Non-pigmented ciliary epithelial cell (primary cell): ENCODE data around the gene SLC9A6.
"Not testable (repeated sequence)": the region's sequence is repeated elsewhere in the genome, so short reads cannot be mapped to it uniquely, and the experiment has no call there.

ENCODE experiments used
- DNase-seq: peaks from one replicate; pipeline ENCODE4 v3.0.0-alpha.2; 2010; ENCODE audit warnings: low read depth

The SLC9A6 gene

DNA sequence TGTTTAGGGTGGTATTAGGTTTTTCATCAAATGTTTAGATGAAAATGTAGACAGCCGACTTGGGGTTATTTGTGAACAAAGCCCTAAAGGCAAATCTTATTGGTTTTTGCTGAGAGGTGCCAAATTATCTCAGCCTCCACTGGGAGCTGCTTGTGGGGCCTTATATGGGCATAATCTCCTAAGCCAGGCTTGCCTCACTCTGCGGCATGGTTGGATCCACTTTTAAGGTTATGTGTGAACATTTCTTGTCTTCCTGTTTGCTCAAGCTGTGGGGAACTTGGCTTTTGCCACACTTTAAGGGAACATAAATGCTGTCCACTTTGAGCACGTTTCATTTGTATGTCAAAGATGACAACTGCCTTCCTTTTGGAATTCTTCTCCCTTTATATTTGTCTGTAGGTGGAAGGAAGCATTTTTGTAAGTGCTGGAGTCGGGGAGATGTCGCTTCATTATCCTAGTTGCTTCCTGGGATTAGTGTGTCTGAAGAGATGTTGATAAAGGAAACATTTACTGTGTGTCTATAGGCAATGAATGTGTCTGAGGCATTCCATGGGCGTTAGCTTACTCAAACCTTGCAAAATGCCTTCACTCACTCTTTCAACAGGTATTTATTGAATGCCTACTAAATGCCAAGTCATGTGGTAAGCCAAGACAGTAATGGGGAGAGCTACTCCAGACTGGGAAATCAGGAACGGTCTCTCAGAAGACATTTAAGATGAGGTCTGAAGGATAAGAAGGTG is 78.3 kb downstream of the SLC9A6 start:
- no peak for DNase-seq

DNA sequence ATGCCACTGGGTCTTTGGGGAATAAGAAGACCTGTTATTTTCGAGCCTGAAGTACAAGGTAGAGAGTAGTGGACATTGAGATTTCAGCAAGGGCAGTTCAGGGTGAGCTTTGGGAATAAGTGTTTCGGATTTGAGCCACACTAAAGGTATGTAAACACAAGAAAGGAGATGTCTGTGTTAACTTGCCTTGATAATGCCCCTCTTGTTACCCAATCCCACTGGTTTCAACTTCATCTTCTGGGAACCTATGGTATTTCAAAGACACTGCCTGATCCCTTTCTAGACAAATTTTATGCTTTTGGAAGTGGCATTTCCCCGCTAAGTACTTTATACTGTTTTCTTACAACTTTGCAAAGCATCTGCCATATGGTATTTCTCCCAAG is 79.4 kb downstream of the SLC9A6 start:
- DNase-seq, result no peak

DNA sequence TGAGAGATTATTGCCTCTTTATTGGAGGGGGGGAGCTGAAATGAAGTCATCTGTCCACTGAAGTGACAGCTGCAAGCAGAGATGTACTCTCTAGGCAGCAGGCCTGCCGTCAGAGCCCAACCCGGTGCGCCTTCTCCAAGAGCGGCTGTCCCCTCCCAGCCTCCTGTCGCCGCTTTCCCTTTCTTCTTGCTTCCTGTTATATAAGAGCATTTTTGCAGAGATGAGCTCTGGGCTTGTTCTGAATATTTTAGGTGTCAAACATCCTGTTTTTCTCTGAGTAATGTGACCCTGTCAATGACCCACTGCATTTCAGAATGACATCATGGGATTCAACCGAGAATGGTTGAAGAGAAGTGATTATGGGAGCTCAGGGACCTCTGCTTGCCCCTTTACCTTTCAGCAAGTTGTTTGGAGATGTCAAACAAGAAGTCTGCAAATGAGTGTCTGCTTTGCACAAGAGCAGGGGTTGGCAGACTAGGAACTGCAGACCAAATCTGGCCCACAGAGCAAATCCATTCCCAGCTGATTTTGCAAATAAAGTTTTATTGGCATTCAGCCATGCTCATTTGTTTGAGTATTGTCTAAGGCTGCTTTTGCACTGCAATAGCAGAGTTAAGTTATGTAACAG is 79.9 kb downstream of the SLC9A6 start:
- DNase-seq, result no peak

DNA sequence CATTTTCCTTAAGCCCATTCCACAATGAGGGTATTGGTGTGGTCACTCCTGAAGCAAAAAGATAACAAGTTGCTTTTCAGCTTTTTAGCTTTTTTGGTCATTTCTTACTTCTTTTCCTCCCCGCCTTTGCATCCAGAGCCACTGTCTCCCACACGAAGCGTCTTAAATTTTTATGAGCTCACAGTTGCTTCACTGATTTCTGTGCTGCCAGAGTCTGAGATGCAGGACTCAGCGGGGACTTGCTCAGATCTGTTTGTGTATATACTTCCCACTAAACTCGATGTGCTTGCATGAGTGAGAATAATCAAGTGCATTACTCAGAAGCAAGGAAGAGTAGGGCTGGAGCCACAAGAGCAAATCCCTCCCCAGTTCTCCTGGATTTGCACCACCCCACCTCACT is 81.9 kb downstream of the SLC9A6 start:
- DNase-seq, result no peak

DNA sequence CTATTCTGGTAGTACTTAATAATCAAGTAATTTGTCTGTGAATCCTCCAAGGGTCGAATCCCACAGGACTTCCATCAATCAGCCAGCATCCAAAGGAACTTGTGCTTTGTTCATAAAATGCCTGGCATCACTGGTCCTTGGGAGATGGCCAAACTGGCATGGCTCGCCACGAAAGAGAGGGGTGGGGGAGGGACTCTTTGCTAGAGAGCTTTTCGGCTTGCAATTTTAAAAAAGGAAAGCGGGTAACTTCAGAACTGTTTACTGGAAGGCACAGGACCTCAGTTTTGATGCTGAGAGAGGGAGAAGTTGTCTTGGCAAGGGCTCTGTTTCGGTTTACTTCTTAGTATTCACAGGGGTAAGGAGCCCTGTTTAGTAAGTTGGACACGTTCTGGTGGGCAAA is 82.7 kb downstream of the SLC9A6 start:
- DNase-seq, result no peak

DNA sequence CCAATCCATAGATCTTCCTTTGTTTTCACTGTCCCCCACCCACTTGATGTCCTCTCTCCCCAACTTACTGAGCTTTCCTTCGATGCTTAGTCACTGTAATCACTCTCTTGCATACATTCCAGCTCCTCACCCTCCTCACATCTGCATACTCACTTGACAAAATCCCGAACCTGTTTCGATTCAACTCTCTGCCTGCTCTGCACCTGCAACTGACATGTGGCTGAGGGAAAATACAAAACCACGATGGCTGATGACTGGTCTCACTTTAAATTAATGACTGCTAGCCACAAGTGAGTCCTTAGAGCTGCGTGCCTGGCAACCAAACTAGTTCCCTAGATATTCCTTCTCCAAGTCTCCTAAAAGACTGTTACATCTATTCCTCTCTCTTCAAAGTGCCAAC is 91.7 kb downstream of the SLC9A6 start:
- no peak for DNase-seq

DNA sequence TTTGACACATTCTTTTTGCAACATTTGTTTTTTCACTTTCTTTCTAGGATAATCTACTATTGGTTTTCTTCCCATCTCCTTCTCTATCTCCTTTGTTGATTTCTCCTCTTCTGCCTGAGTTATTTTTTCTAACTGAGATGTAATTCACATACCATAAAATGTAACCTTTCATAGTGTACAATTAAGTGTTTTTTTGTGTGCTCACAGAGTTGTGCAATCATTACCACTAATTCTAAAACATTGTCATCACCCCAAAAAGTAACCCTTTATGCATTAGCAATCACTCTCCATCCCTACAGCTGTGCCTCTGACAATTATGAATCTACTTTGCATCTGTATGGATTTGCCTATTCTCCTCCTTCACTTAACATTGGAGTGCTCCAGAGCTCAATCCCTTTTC is 95.5 kb downstream of the SLC9A6 start:
- no peak for DNase-seq

DNA sequence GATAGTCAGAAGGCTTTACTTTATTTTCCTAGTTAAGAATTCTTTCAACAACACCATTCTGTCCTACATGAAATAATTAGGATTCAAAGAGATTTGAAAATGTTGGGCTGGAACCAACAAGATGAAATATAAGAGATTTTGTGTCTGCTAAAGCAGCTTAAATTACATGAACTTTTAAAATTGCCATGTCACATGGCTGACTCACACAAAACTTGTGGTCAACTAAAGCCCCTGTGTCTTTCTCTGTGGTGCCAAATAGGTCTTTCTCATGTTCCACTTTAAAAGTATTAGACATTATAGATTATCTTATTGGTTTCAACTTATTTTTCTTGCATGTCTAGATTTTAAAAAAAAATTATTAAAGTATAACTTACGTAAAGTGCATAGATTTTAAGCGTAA is 101.3 kb downstream of the SLC9A6 start:
- DNase-seq, result no peak

DNA sequence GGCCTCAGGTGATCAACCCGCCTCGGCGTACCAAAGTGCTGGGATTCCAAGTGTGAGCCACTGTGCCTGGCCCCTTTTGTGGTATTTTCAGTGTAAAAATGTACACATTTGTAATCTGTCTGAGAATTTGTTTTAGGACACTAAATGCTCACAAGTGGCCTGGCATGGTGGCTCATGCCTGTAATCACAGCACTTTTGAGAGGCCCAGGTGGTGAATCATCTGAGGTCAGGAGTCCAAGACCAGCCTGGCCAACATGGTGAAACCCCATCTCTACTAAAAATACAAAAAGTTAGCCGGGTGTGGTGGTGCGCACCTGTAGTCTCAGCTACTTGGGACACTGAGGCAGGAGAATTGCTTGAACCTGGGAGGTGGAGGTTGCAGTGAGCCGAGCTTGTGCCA is 106.7 kb downstream of the SLC9A6 start:
- not testable (repeated sequence) for DNase-seq

DNA sequence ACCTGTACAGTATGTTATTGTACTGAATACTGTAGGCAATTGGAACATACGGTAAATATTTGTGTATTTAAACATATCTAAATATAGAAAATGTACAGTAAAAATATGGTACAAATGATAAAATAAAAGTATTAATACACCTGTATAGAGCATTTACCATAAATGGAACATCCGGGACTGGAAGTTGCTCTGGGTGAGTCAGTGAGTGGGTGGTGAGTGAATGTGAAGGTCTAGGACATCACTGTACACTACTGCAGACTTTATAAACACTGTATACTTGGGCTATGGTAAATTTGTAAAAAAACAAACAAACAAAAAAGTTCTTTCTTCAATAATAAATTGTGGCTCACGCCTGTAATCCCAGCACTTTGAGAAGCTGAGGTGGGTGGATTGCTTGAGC is 109.7 kb downstream of the SLC9A6 start:
- no peak for DNase-seq
